Ishikawa (cell line): Measurements from ENCODE around the gene SCO1.

Experiments used
- CEBPB ChIP-seq: IDR thresholded peaks from 2 replicates; pipeline ENCODE4 v1.6.1; 2012
- CREB1 ChIP-seq: IDR thresholded peaks from 2 replicates; pipeline ENCODE4 v1.6.1; 2012; ENCODE audit warnings: low read depth
- EGR1 ChIP-seq: IDR thresholded peaks from 2 replicates; pipeline ENCODE4 v1.6.1; 2012
- EP300 ChIP-seq: IDR thresholded peaks from 2 replicates; pipeline ENCODE4 v1.6.1; 2012; ENCODE audit warnings: borderline replicate concordance
- FOXM1 ChIP-seq: IDR thresholded peaks from 2 replicates; pipeline ENCODE4 v1.6.1; 2012; ENCODE audit warnings: low read depth, borderline replicate concordance
- NFIC ChIP-seq: IDR thresholded peaks from 2 replicates; pipeline ENCODE4 v1.6.1; 2012
- RAD21 ChIP-seq: IDR thresholded peaks from 2 replicates; pipeline ENCODE4 v1.6.1; 2012; ENCODE audit warnings: low read depth
- TAF1 ChIP-seq: IDR thresholded peaks from 2 replicates; pipeline ENCODE4 v1.6.1; 2012; ENCODE audit warnings: low read depth, mild to moderate bottlenecking
- TCF12 ChIP-seq: IDR thresholded peaks from 2 replicates; pipeline ENCODE4 v1.6.1; 2012; ENCODE audit warnings: low read depth
- TEAD4 ChIP-seq: IDR thresholded peaks from 2 replicates; pipeline ENCODE4 v1.6.1; 2012
- YY1 ChIP-seq: IDR thresholded peaks from 2 replicates; pipeline ENCODE4 v1.6.1; 2012; ENCODE audit warnings: low read depth
- ZBTB7A ChIP-seq: IDR thresholded peaks from 2 replicates; pipeline ENCODE4 v1.6.1; 2012; ENCODE audit warnings: low read depth
- TF ChIP-seq, protein P1 (sequence below): IDR thresholded peaks from 2 replicates; pipeline ENCODE4 v1.6.1; 2012
- TF ChIP-seq, protein P2 (sequence below): IDR thresholded peaks from 2 replicates; pipeline ENCODE4 v1.6.1; 2012
- TF ChIP-seq, protein P3 (sequence below): IDR thresholded peaks from 2 replicates; pipeline ENCODE4 v1.6.1; 2012; ENCODE audit warnings: low read depth, mild to moderate bottlenecking

Gene SCO1

DNA sequence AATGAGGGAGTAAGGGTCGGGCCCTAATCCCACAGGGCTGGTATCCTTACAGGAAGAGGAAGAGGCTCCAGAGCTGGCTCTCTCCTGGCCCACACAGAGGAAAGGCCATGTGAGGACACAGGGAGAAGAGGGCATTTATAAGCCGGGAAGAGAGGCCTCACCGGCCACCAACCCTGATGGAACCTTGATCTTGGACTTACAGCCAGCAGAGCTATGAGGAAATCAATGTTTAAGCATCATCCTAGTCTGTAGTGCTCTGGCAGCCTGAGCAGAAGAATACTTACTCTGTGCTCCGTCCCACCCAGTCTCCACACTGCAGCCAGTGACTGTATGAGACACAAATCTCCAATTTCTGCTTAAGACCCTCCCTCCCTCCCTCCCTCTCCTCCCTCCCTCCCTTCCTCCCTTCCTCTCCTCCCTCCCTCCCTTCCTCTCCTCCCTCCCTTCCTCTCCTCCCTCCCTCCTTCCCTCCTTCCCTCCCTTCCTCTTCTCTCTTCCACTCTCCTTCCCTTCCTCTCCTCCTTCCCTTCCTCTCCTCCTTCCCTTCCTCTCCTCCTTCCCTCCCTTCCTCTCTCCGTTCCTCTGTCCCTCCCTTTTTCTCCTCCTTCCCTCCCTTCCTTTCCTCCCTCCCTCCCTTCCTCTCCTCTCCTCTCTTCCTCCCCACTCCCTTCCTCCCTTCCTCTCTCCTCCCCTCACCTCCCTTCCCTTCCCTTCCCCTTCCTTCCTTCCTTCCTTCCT is 41.4 kb upstream of the SCO1 start:
- TF ChIP-seq TEAD4 (no peak), YY1 (no peak), CEBPB (no peak), EGR1 (no peak), TAF1 (no peak), EP300 (no peak), CREB1 (no peak)
- TF ChIP-seq, protein P1, sequence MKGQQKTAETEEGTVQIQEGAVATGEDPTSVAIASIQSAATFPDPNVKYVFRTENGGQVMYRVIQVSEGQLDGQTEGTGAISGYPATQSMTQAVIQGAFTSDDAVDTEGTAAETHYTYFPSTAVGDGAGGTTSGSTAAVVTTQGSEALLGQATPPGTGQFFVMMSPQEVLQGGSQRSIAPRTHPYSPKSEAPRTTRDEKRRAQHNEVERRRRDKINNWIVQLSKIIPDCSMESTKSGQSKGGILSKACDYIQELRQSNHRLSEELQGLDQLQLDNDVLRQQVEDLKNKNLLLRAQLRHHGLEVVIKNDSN: no peak

DNA sequence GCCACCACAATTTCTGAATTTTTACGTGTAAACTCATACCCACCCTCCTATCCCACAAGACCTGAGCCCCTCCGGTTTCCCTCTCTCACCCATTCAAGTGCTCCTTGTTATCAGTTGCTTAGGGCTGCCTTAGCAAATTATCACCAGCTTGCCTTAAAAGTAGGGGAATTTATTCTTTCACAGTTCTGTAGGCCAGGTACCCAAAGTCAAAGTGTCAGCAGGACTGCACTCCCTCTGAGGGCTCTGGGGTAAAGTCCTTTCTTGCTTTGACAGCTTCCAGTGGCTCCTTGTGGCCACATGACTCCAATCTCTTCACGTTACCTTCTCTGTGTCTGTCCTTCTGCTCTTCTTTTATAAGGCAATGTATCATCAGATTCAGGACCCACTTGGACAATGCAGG is 40.4 kb upstream of the SCO1 start:
- TF ChIP-seq, protein P2, sequence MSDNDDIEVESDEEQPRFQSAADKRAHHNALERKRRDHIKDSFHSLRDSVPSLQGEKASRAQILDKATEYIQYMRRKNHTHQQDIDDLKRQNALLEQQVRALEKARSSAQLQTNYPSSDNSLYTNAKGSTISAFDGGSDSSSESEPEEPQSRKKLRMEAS: no peak
- no peak for TF ChIP-seq YY1
- TF ChIP-seq CEBPB: no peak
- no peak for TF ChIP-seq RAD21
- TF ChIP-seq, protein P1: no peak
- TF ChIP-seq TEAD4: no peak
- TF ChIP-seq TAF1: no peak
- TF ChIP-seq, protein P3, sequence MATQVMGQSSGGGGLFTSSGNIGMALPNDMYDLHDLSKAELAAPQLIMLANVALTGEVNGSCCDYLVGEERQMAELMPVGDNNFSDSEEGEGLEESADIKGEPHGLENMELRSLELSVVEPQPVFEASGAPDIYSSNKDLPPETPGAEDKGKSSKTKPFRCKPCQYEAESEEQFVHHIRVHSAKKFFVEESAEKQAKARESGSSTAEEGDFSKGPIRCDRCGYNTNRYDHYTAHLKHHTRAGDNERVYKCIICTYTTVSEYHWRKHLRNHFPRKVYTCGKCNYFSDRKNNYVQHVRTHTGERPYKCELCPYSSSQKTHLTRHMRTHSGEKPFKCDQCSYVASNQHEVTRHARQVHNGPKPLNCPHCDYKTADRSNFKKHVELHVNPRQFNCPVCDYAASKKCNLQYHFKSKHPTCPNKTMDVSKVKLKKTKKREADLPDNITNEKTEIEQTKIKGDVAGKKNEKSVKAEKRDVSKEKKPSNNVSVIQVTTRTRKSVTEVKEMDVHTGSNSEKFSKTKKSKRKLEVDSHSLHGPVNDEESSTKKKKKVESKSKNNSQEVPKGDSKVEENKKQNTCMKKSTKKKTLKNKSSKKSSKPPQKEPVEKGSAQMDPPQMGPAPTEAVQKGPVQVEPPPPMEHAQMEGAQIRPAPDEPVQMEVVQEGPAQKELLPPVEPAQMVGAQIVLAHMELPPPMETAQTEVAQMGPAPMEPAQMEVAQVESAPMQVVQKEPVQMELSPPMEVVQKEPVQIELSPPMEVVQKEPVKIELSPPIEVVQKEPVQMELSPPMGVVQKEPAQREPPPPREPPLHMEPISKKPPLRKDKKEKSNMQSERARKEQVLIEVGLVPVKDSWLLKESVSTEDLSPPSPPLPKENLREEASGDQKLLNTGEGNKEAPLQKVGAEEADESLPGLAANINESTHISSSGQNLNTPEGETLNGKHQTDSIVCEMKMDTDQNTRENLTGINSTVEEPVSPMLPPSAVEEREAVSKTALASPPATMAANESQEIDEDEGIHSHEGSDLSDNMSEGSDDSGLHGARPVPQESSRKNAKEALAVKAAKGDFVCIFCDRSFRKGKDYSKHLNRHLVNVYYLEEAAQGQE: no peak
- TF ChIP-seq ZBTB7A: no peak
- no peak for TF ChIP-seq EGR1

DNA sequence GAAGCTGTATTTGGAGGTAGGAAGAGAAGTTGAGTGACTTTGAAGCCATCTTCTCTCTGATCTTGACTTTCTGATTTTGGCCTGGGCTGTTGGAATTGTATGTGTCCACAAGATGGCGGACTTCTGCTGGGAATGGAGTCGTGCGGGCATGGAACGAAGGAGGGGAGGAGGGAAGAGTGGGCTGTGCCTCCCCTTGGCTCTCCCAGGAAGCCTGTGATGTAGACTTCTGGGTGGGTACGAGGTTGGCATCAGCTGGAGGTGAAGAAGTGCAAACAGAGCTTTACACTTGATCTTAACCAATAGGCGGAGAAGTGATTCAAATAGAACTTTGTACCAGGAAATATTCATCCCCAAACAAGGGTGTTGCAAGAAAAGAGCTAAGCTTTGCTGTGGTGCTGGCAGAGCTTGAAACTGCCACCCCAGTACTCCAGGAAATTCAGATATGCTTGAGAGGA is 39.9 kb upstream of the SCO1 start:
- TF ChIP-seq YY1 (0 out of 2 replicates have a peak, but pooled peaks have one; percentile 35), RAD21 (peak; percentile 77), TEAD4 (no peak)

- TF ChIP-seq FOXM1 (no peak), NFIC (no peak), RAD21 (no peak)
Measured at GRCh38 chr17:10735821-10736220, 38.5 kb upstream of the SCO1 start.

- no peak for TF ChIP-seq TAF1
- TF ChIP-seq NFIC: no peak
- no peak for TF ChIP-seq RAD21
- no peak for TF ChIP-seq FOXM1
- TF ChIP-seq EGR1: no peak
- TF ChIP-seq, protein P1: no peak
- TF ChIP-seq, protein P3: no peak
- no peak for TF ChIP-seq EP300
- TF ChIP-seq CREB1: no peak
- TF ChIP-seq TCF12: no peak
- TF ChIP-seq, protein P2: no peak
Measured at GRCh38 chr17:10735251-10735650, 37.9 kb upstream of the SCO1 start.

DNA sequence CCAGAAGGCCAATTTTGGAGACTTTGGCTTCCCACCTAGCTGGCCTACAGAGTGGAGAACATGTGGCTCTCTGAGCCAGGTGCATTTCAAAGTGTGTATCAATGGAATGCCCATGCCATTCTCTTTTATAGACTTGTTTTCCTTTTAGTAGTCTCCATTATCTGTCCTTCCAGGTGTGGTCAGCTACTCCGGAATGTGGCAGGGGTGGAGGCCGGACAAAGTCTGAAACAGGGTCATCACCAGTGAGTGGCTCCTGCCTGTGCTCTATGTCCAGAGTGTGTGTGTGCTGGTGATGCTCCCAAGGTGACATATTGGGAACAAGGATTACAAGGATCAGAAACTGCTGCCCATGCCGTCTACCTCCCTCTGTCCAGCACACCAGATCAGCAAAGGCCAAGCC is 36.3 kb upstream of the SCO1 start:
- TF ChIP-seq NFIC: no peak
- TF ChIP-seq, protein P1: no peak
- TF ChIP-seq EP300: no peak
